GM12878 (cell line): Measurements from ENCODE around the gene CATSPER3.

Experiments
- BHLHE40 ChIP-seq, 2 experiments: fragments of 450-650 bp in 1 of 2; IDR thresholded peaks; 2 replicates each; pipeline ENCODE4 v1.6.1; 2011 to 2017; ENCODE audit warnings: low read depth in 2 of 2, borderline replicate concordance in 1 of 2, improper control_type of control experiment in 1 of 2, low read length in 1 of 2, mild to moderate bottlenecking in 1 of 2
- ETV6 ChIP-seq, 2 experiments: fragments of 450-650 bp in 1 of 2; IDR thresholded peaks in 1 of 2; conservative IDR thresholded peaks in 1 of 2; 2 replicates each; pipeline ENCODE4 v1.6.1; 2014; ENCODE audit warnings: antibody characterized with exemption in 1 of 2, borderline replicate concordance in 1 of 2, low read depth in 1 of 2, mild to moderate bottlenecking in 1 of 2, moderate library complexity in 1 of 2
- KDM1A ChIP-seq: fragments of 200-600 bp; sonication (generic); IDR thresholded peaks from 2 replicates; pipeline ENCODE4 v1.6.1; 2016; ENCODE audit warnings: borderline replicate concordance
- NR2C1 ChIP-seq: fragments of 450-650 bp; IDR thresholded peaks from 2 replicates; pipeline ENCODE4 v1.6.1; 2017; ENCODE audit warnings: antibody characterized with exemption, mild to moderate bottlenecking, moderate library complexity
- POLR2A ChIP-seq: IDR thresholded peaks from 2 replicates; pipeline ENCODE4 v1.6.1; 2011; ENCODE audit warnings: low read depth, mild to moderate bottlenecking, low read length
- POLR2AphosphoS5 ChIP-seq: IDR thresholded peaks from 2 replicates; pipeline ENCODE4 v1.6.1; 2011; ENCODE audit warnings: mild to moderate bottlenecking, low read length, inconsistent platforms
- SMC3 ChIP-seq: IDR thresholded peaks from 2 replicates; pipeline ENCODE4 v1.6.1; 2011; ENCODE audit warnings: low read length, improper control_type of control experiment, borderline replicate concordance
- SP1 ChIP-seq: IDR thresholded peaks from one replicate; pipeline ENCODE4 v1.6.1; 2011; ENCODE audit warnings: low read depth, low read length
- SPI1 ChIP-seq: IDR thresholded peaks from 2 replicates; pipeline ENCODE4 v1.6.1; 2011; ENCODE audit warnings: low read depth, mild to moderate bottlenecking, low read length, moderate library complexity, borderline replicate concordance; ENCODE audit not compliant: insufficient read depth
- SREBF2 ChIP-seq: IDR thresholded peaks from 2 replicates; pipeline ENCODE4 v1.6.1; 2012; ENCODE audit warnings: mild to moderate bottlenecking, low read length
- TARDBP ChIP-seq: IDR thresholded peaks from 2 replicates; pipeline ENCODE4 v1.6.1; 2016; ENCODE audit warnings: borderline replicate concordance
- TF ChIP-seq, protein P1 (sequence below): fragments of 450-650 bp; IDR thresholded peaks from 2 replicates; pipeline ENCODE4 v1.6.1; 2017; ENCODE audit warnings: mild to moderate bottlenecking
- TF ChIP-seq, protein P2 (sequence below), 3 experiments: IDR thresholded peaks in 2 of 3; conservative IDR thresholded peaks in 1 of 3; 2 replicates each; pipeline ENCODE4 v1.5.1; 2011; ENCODE audit warnings: low read depth in 3 of 3, low read length in 3 of 3, mild to moderate bottlenecking in 3 of 3, control low read depth in 2 of 3, moderate library complexity in 2 of 3, inconsistent platforms in 1 of 3, mixed read lengths in 1 of 3; ENCODE audit not compliant: control insufficient read depth in 2 of 3, insufficient read depth in 1 of 3; ENCODE audit errors: extremely low read depth in 1 of 3
- TF ChIP-seq, protein P3 (sequence below): IDR thresholded peaks from 2 replicates; pipeline ENCODE4 v1.6.1; 2012; ENCODE audit warnings: low read depth, low read length, improper control_type of control experiment

DNA sequence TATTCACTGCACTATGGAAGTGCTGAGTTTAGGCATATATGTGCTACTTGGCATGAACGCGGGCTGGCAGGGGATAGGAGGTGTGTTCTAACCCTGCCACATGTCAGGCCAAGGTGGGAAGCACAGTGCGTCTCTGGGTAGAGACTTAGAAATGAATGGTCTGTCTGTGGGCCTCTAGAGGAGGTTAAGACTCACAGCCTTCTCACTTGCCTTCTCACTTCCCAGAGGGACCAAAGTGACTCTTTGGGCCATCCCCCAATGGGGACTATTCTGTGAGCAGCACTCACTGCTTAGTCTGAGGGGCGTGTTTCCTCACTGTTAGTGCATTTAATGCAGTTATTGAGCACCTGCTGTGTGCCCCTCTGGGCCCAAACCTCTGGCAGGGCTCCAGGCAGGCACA, 68.7 kb downstream of the CATSPER3 start:
- TF ChIP-seq SP1: no peak
- no peak for TF ChIP-seq TARDBP
- TF ChIP-seq, protein P1, sequence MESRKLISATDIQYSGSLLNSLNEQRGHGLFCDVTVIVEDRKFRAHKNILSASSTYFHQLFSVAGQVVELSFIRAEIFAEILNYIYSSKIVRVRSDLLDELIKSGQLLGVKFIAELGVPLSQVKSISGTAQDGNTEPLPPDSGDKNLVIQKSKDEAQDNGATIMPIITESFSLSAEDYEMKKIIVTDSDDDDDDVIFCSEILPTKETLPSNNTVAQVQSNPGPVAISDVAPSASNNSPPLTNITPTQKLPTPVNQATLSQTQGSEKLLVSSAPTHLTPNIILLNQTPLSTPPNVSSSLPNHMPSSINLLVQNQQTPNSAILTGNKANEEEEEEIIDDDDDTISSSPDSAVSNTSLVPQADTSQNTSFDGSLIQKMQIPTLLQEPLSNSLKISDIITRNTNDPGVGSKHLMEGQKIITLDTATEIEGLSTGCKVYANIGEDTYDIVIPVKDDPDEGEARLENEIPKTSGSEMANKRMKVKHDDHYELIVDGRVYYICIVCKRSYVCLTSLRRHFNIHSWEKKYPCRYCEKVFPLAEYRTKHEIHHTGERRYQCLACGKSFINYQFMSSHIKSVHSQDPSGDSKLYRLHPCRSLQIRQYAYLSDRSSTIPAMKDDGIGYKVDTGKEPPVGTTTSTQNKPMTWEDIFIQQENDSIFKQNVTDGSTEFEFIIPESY: no peak
- no peak for TF ChIP-seq POLR2AphosphoS5
- TF ChIP-seq, protein P2, sequence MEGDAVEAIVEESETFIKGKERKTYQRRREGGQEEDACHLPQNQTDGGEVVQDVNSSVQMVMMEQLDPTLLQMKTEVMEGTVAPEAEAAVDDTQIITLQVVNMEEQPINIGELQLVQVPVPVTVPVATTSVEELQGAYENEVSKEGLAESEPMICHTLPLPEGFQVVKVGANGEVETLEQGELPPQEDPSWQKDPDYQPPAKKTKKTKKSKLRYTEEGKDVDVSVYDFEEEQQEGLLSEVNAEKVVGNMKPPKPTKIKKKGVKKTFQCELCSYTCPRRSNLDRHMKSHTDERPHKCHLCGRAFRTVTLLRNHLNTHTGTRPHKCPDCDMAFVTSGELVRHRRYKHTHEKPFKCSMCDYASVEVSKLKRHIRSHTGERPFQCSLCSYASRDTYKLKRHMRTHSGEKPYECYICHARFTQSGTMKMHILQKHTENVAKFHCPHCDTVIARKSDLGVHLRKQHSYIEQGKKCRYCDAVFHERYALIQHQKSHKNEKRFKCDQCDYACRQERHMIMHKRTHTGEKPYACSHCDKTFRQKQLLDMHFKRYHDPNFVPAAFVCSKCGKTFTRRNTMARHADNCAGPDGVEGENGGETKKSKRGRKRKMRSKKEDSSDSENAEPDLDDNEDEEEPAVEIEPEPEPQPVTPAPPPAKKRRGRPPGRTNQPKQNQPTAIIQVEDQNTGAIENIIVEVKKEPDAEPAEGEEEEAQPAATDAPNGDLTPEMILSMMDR (IDR thresholded peaks at IDR 0.05 in 2 of 3, conservative IDR thresholded peaks at IDR 0.05 in 1 of 3; ENCODE audit: control insufficient read depth in 2 of 3, extremely low read depth in 1 of 3, insufficient read depth in 1 of 3, low read depth in 3 of 3, low read length in 3 of 3): no peak
- TF ChIP-seq NR2C1: no peak
- no peak for TF ChIP-seq SMC3
- no peak for TF ChIP-seq SPI1
- TF ChIP-seq KDM1A: no peak
- no peak for TF ChIP-seq ETV6 (conservative IDR thresholded peaks at IDR 0.05 in 1 of 2, IDR thresholded peaks at IDR 0.05 in 1 of 2; ENCODE audit: borderline replicate concordance in 1 of 2, low read depth in 1 of 2)
- no peak for TF ChIP-seq POLR2A
- TF ChIP-seq SREBF2: no peak
- TF ChIP-seq, protein P3, sequence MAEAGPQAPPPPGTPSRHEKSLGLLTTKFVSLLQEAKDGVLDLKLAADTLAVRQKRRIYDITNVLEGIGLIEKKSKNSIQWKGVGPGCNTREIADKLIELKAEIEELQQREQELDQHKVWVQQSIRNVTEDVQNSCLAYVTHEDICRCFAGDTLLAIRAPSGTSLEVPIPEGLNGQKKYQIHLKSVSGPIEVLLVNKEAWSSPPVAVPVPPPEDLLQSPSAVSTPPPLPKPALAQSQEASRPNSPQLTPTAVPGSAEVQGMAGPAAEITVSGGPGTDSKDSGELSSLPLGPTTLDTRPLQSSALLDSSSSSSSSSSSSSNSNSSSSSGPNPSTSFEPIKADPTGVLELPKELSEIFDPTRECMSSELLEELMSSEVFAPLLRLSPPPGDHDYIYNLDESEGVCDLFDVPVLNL: no peak
- TF ChIP-seq BHLHE40 (IDR thresholded peaks at IDR 0.05; ENCODE audit: borderline replicate concordance in 1 of 2, low read depth in 2 of 2, low read length in 1 of 2): no peak
